ENCODE results near the gene LPAR6. TPM values are rescaled to one million over a fixed set of nuclear protein-coding genes. Genes with fewer than 3 reads are reported as not detected.

Gene LPAR6
- total RNA-seq, 1 experiment from 2014 or later = 11.4 TPM

- no peak for DNase-seq (ENCODE audit: low read depth)
Observed at GRCh38 chr13:48414501-48414900, 1.6 kb upstream of the LPAR6 start.

GRCh38 chr13:48411841-48412531 is 927 bp downstream of the LPAR6 start:
- peak; percentile 24 for DNase-seq (ENCODE audit: low read depth)

- DNase-seq (ENCODE audit: low read depth) = no peak
Observed at GRCh38 chr13:48411147-48411794, 1.6 kb downstream of the LPAR6 start.

- no peak for DNase-seq (ENCODE audit: low read depth)
Observed at GRCh38 chr13:48410199-48410598, 2.7 kb downstream of the LPAR6 start.

- no peak for DNase-seq (ENCODE audit: low read depth)
Observed at GRCh38 chr13:48405875-48406274, 7.0 kb downstream of the LPAR6 start.

GRCh38 chr13:48404952-48405351 is 8.0 kb downstream of the LPAR6 start:
- DNase-seq (ENCODE audit: low read depth) = no peak

GRCh38 chr13:48403913-48404312 is 9.0 kb downstream of the LPAR6 start:
- DNase-seq (ENCODE audit: low read depth) = no peak

- DNase-seq (ENCODE audit: low read depth) = no peak
Observed at GRCh38 chr13:48403151-48403631, 9.7 kb downstream of the LPAR6 start.

- no peak for DNase-seq (ENCODE audit: low read depth)
Observed at GRCh38 chr13:48402325-48402932, 10.5 kb downstream of the LPAR6 start.

- DNase-seq (ENCODE audit: low read depth) = no peak
Observed at GRCh38 chr13:48401480-48401879, 11.4 kb downstream of the LPAR6 start.

GRCh38 chr13:48400850-48401291 is 12.0 kb downstream of the LPAR6 start:
- peak; percentile 55 for DNase-seq (ENCODE audit: low read depth)

GRCh38 chr13:48400090-48400694 is 12.7 kb downstream of the LPAR6 start:
- DNase-seq (ENCODE audit: low read depth) = no peak

- DNase-seq (ENCODE audit: low read depth) = no peak
Observed at GRCh38 chr13:48398450-48399095, 14.3 kb downstream of the LPAR6 start.

GRCh38 chr13:48397744-48398143 is 15.2 kb downstream of the LPAR6 start:
- DNase-seq (ENCODE audit: low read depth) = no peak

- no peak for DNase-seq (ENCODE audit: low read depth)
Observed at GRCh38 chr13:48393698-48394085, 19.2 kb downstream of the LPAR6 start.

- DNase-seq (ENCODE audit: low read depth) = no peak
Observed at GRCh38 chr13:48393030-48393697, 19.7 kb downstream of the LPAR6 start.

- DNase-seq (ENCODE audit: low read depth) = no peak
Observed at GRCh38 chr13:48391257-48391656, 21.7 kb downstream of the LPAR6 start.

GRCh38 chr13:48386816-48387215 is 26.1 kb downstream of the LPAR6 start:
- no peak for DNase-seq (ENCODE audit: low read depth)

- no peak for DNase-seq (ENCODE audit: low read depth)
Observed at GRCh38 chr13:48383384-48383783, 29.5 kb downstream of the LPAR6 start.

GRCh38 chr13:48380581-48380980 is 32.3 kb downstream of the LPAR6 start:
- DNase-seq (ENCODE audit: low read depth) = no peak

GRCh38 chr13:48377857-48378256 is 35.1 kb downstream of the LPAR6 start:
- no peak for DNase-seq (ENCODE audit: low read depth)

Measured in RPMI7951 (cell line).